Skeletal muscle cell (primary cell): ENCODE measurements around the gene FLYWCH1.
A peak's percentile ranks its signal among the peaks of the same experiment; 100 is the strongest.

Source experiments
- DNase-seq: peaks from one replicate; pipeline ENCODE4 v3.0.0-alpha.2; 2010; ENCODE audit warnings: low read depth
- H3K4me3 ChIP-seq: 2 replicates; pipeline ENCODE4 v1.5.1; 2011; ENCODE audit warnings: low read depth, mild to moderate bottlenecking, control low read depth, low read length, moderate library complexity

The FLYWCH1 gene

DNA sequence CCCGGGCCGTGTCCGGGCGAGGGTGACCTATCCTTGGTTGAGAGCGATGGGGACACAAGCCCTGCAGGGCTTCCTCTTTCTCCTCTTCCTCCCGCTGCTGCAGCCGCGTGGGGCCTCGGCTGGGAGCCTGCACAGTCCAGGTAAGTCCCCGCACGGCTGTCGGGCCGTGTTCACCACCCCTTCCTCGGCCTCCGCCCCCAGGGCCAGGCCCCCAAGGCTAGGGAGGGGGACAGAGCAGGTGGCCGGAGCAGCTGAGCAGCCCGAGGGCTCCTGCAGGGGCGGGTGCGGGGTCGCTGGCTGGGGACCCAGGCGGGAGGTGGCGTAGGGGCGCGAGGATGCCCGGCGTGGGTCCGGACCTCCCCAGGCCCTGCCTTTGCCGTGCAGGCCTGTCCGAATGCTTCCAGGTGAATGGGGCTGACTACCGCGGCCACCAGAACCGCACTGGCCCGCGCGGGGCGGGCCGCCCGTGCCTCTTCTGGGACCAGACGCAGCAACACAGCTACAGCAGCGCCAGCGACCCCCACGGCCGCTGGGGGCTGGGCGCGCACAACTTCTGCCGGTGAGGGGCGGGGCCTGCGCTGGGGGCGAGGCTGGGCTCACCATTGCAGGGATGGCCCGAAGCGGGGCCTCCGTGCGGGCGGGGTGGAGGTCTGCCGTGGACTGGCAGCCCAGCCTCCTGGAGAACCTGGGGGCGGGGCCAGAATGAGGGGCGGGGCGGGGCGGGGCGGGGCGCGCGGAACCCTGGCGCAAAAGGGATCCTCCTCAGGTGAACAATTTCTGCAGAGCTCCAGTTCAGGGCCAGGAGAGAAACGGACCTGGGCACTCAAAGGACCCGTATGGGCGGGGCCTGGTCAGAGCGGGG lies 53.0 kb downstream of the FLYWCH1 start:
- no peak for DNase-seq
- H3K4me3 ChIP-seq: peak overlapping the region; percentile 41

- DNase-seq: no peak
- no peak overlapping the region for H3K4me3 ChIP-seq
These were observed 54.5 kb downstream of the FLYWCH1 start for GRCh38 chr16:2966043-2966807.

DNA sequence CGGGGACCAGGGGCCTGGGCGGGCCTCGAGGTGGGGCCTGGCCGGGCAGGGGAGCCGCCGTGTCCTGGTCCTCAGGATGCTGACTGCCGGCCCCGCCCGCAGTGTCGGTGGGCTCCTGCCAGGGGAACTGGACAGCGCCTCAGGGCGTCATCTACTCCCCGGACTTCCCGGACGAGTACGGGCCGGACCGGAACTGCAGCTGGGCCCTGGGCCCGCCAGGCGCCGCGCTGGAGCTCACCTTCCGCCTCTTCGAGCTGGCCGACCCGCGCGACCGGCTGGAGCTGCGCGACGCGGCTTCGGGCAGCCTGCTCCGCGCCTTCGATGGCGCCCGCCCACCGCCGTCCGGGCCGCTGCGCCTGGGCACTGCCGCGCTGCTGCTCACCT lies 55.1 kb downstream of the FLYWCH1 start:
- H3K4me3 ChIP-seq: no peak overlapping the region
- no peak for DNase-seq

DNA sequence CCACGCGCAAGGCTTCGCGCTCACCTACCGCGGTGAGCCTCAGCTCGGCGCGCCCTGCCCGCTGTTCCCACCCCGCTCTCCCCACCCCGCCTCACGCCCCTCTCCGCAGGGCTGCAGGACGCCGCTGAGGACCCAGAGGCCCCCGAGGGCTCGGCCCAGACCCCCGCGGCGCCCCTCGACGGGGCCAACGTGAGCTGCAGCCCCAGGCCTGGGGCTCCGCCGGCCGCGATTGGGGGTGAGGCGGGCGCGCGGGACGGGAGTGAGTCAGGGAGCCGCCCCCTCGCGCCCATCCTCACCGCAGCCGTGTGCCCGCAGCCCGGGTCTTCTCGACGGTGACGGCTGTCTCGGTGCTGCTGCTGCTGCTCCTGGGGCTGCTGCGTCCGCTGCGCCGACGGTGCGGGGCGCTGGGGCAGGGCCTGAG lies 55.5 kb downstream of the FLYWCH1 start:
- no peak overlapping the region for H3K4me3 ChIP-seq
- DNase-seq: no peak

DNA sequence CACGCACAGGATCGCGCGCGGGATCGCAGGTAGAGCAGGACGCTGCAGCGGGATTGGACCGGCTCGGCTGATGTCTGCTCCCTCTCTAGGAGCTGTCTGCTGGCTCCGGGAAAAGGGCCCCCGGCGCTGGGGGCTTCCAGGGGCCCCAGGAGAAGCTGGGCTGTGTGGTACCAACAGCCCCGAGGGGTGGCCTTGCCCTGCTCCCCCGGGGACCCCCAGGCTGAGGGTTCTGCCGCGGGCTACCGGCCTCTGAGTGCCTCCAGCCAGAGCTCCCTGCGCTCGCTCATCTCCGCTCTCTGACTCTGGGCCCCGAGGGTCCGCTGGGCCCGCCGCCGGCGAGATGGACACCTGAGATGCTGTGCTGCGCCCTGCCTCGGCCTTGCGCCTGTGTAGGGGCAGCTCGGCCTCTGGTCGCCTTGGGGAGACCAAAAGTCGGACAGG lies 56.0 kb downstream of the FLYWCH1 start:
- no peak overlapping the region for H3K4me3 ChIP-seq
- DNase-seq: no peak

DNA sequence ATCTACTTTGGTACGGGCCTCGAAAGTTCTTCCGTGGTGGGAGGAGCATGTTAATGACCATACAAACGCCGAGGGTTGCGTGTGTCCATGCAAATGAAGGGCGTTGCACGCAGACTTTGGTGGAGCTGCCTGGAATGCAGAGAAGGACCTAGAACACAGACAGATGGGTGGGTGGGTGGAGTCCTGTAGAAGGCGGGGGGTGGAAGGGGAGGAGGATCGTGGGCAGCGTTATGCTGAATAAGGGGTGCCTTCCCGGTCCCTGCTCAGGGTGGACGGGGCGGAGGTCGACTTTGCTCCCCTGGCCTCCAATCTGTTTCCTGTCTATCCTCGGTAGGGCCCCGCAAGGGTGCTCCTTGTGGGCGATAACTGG lies 56.6 kb downstream of the FLYWCH1 start:
- DNase-seq: no peak
- peak overlapping the region; percentile 67 for H3K4me3 ChIP-seq

DNA sequence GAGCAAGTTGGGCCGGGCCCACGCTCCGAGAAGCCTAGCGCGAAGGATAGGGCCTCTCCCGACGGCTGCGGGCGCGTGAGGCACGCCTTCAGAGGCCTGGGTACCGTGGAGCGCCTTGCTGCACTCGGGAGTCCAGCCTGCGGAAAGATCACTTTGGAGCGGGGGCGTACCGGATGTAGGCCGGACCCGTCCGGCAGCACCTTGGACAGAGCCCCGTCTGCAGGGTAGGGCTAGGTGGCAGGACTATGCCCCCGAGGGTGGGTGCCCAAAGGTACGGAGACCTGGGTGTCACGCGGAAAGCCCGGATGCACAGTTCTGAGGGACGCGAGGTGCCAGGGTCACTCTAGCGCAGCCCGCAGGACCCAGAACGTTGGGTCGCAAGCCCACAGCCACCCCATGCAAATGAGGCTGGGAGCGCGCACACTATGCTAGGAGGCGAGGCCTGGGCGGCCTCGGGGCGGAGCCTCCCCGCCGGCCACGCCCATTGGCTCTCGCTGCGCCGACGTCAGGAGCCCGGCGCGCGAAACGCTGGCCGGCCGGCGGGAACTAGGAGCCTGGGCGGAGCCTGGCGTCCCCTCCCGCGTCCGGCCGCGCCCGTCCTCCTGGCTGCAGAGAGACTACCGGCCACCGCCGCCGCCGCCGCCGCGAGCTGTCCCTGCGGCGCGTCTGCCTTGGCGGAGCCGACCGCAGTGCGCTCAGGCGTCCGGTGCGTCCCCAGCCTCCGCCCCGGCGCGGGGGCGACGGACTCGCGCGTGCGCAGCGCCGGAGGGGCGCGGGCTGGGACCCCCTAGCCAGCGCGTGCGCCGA lies 57.2 kb downstream of the FLYWCH1 start, which contains the start of gene PAQR4:
Gene PAQR4, plus strand, starts transcription at position 611 of the 807 bp plus-strand sequence. CDS start 327 bp downstream, outside the sequence.
- DNase-seq: peak; percentile 39
- H3K4me3 ChIP-seq: peak within 1 kb of the TSS; percentile 67

- DNase-seq: no peak
- H3K4me3 ChIP-seq: peak overlapping the region; percentile 67
These were observed 58.1 kb downstream of the FLYWCH1 start for GRCh38 chr16:2969545-2970521.

GRCh38 chr16:2970563-2970962 lies 58.8 kb downstream of the FLYWCH1 start:
- peak overlapping the region; percentile 67 for H3K4me3 ChIP-seq

DNA sequence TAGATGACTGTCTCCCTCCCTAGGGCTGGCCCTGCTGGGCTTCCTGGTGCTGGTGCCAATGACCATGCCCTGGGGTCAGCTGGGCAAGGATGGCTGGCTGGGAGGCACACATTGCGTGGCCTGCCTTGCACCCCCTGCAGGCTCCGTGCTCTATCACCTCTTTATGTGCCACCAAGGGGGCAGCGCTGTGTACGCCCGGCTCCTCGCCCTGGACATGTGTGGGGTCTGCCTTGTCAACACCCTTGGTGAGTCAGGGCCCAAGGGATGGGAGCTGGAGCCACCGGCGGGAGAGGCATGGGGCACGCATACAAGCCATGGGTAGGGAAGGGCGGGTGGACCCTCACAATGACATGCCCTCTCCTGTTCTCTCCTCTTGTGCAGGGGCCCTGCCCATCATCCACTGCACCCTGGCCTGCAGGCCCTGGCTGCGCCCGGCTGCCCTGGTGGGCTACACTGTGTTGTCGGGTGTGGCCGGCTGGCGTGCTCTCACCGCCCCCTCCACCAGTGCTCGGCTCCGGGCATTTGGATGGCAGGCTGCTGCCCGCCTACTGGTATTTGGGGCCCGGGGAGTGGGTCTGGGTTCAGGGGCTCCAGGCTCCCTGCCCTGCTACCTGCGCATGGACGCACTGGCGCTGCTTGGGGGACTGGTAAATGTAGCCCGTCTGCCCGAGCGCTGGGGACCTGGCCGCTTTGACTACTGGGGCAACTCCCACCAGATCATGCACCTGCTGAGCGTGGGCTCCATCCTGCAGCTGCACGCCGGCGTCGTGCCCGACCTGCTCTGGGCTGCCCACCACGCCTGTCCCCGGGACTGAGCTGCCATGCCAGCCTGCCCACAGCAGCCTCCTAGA lies 59.6 kb downstream of the FLYWCH1 start:
- no peak for DNase-seq
- no peak overlapping the region for H3K4me3 ChIP-seq

More at GRCh38 chr16:2970563-2970962, 58.8 kb downstream of the FLYWCH1 start:
- no peak for DNase-seq

DNA sequence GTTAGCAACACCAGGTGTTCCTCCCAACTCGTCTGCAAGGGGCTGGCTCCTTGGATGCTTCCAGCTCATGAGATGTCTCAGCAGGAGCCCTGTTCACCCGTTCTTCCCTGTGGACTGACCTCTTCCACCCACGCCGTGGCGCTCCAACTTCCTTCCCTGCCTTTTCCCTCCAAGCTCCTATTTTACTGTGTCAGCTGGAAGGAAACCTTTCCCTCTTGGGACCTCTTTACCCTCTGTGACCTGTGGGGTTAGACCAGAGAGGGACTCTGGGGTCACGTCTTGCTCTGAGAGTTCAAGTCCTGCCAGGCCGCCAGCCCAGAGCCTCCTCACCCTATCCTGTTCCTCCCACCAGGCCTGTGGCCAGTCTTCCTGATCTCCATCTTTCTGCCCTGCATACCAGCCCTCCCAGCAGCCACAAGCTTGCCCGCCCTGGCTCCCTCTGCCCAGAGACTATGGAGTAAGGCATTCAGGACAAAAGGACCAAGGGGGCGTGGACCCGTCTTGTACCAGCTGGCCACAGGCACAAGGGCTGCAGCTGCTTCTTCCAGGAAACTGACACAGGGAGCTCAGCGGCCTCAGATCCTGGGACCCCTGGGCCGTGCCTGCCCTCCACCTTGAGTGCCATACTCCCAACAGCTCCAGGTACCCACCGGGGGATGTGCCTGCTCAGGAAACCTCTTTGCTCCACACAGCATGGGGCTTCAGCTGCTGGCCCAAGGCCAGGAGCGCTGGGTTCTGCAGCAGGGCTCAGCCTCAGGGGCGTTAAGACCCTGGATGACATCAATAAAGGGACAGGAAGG lies 60.5 kb downstream of the FLYWCH1 start:
- H3K4me3 ChIP-seq: no peak overlapping the region
- DNase-seq: no peak

- no peak for DNase-seq
- no peak overlapping the region for H3K4me3 ChIP-seq
These were observed 61.4 kb downstream of the FLYWCH1 start for GRCh38 chr16:2973093-2973492.

DNA sequence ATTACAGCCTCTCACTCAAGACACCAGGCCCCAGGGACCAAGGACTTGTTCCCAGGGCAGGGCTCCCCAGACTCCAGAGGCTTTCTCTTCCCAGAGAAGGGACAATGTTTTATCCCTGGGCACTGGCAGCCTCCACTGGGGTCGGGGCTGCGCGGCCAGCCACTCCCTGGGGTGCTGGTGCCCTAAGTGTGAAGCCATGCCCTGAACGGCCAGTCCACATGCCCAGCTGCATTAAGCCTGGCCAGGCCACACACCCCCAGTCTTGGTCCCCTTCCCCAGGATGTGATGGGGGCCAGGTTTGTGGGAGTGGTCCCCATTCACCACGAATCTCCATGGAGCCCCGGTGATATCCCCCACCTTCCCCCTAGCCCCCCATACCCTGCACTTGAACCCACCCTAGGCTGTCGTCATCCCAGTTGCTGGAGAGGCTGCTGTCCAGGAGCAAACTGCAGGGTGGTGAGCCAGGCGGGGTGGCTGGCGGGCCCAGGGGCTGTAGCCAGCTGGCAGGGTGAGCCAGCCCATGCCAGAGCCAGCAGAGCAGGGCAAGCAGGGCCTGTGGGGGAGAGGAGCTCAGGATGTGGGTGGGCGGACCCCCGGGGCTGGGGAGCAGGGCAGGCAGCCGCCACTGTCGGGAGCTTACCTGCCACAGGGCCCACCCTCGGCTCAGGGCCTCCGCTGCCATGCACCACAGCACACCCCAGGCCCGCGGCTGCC lies 62.0 kb downstream of the FLYWCH1 start:
- H3K4me3 ChIP-seq: no peak overlapping the region
- no peak for DNase-seq

DNA sequence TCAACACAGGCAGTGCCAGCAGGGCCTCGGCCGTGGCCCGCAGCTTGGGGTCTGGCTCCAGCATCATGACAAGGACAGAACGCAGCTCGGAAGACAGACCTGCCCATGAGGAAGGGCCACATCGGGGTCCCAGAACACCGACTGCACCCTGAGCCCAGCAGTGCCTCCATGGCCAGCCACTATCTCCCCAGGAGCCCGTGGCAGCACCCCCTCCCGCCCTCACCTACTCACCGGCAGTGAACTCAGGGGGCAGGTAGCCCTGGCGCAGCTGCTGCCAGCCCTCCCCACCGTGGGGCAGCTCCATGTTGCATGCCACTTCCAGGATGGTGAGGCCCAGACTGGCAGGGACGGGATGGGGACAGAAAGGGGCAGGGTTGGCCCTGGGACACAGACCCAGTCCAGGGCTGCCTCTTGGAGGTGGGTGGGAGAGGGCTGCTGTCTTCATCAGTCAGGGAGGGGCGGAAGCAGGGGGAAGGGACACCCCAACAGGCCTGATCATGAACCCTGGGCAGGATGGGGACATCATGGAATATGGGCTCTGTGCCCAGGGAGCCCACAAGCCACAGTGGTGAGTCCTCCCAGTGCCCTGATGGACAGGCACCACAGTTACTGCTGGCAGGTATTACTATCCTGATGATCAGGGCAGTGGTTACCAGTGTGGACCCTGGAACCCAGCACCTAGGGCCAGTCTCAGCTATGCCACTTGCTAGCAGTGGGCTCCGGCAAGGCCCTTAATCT lies 62.8 kb downstream of the FLYWCH1 start:
- no peak overlapping the region for H3K4me3 ChIP-seq
- no peak for DNase-seq

- no peak overlapping the region for H3K4me3 ChIP-seq
- no peak for DNase-seq
These were observed 63.5 kb downstream of the FLYWCH1 start for GRCh38 chr16:2975161-2975795.
